Neural cell (in vitro differentiated cells): ENCODE measurements around the gene KCNH2. TPM values are rescaled to one million over a fixed set of nuclear protein-coding genes. Genes with fewer than 3 reads are reported as not detected.

Experiments
- H2AFZ ChIP-seq: fragments of 200-600, 300-800 bp; sonication (generic), shearing (Covaris generic); 2 replicates; pipeline ENCODE4 v1.6.0; 2014; ENCODE audit warnings: low read depth, mild to moderate bottlenecking, antibody characterized with exemption, low read length, moderate library complexity
- H3F3A ChIP-seq: fragments of 200-600 bp; shearing (Covaris generic); 2 replicates; pipeline ENCODE4 v1.6.1; 2016; ENCODE audit warnings: mild to moderate bottlenecking, moderate library complexity, mixed read lengths, antibody characterized with exemption, low read length; ENCODE audit not compliant: insufficient read depth, poor library complexity, severe bottlenecking
- H3K27ac ChIP-seq: fragments of 200-600, 300-800 bp; sonication (generic), shearing (Covaris generic); 2 replicates; pipeline ENCODE4 v1.5.1; 2014; ENCODE audit warnings: mild to moderate bottlenecking, low read length, moderate library complexity
- H3K27me3 ChIP-seq: fragments of 300-800, 200-600 bp; sonication (generic), shearing (Covaris generic); 2 replicates; pipeline ENCODE4 v1.6.0; 2014; ENCODE audit warnings: mild to moderate bottlenecking, low read depth, low read length, moderate library complexity; ENCODE audit not compliant: insufficient read depth
- H3K36me3 ChIP-seq: fragments of 300-800, 200-600 bp; sonication (generic), shearing (Covaris generic); 2 replicates; pipeline ENCODE4 v1.5.1; 2014; ENCODE audit warnings: mild to moderate bottlenecking, antibody characterized with exemption, low read length, moderate library complexity; ENCODE audit not compliant: insufficient read depth
- H3K4me2 ChIP-seq: fragments of 300-800, 200-600 bp; sonication (generic), shearing (Covaris generic); 2 replicates; pipeline ENCODE4 v1.6.0; 2014; ENCODE audit warnings: mild to moderate bottlenecking, low read length
- H3K4me3 ChIP-seq: fragments of 300-800, 200-600 bp; sonication (generic), shearing (Covaris generic); 2 replicates; pipeline ENCODE4 v1.5.1; 2014; ENCODE audit warnings: mild to moderate bottlenecking, low read length, moderate library complexity
- H3K79me2 ChIP-seq: fragments of 200-600 bp; shearing (Covaris generic); replicated peaks from 2 replicates; pipeline ENCODE4 v1.6.0; 2014; ENCODE audit warnings: mild to moderate bottlenecking, low read length, moderate library complexity; ENCODE audit not compliant: insufficient read depth
- H3K9ac ChIP-seq: fragments of 300-800, 200-600 bp; sonication (generic), shearing (Covaris generic); 2 replicates; pipeline ENCODE4 v1.6.1; 2016; ENCODE audit warnings: mild to moderate bottlenecking, low read length, mixed read lengths
- H3K9me2 ChIP-seq: fragments of 200-600 bp; shearing (Covaris generic); 2 replicates; pipeline ENCODE4 v1.6.1; 2016; ENCODE audit warnings: mild to moderate bottlenecking, low read length, mixed read lengths; ENCODE audit not compliant: insufficient read depth
- H3K9me3 ChIP-seq: fragments of 200-600, 300-800 bp; sonication (generic), shearing (Covaris generic); 2 replicates; pipeline ENCODE4 v1.6.1; 2016; ENCODE audit warnings: mild to moderate bottlenecking, mixed run types, low read length, moderate library complexity, mixed read lengths
- H4K20me1 ChIP-seq: fragments of 200-600 bp; shearing (Covaris generic); 2 replicates; pipeline ENCODE4 v1.6.1; 2016; ENCODE audit warnings: mild to moderate bottlenecking, mixed run types; ENCODE audit not compliant: insufficient read depth
- EP300 ChIP-seq: fragments of 450-650 bp; conservative IDR thresholded peaks from 2 replicates; pipeline ENCODE4 v1.6.1; 2014; ENCODE audit warnings: antibody characterized with exemption, mild to moderate bottlenecking, moderate library complexity; ENCODE audit not compliant: poor library complexity, severe bottlenecking
- EZH2 ChIP-seq: fragments of 200-600, 300-800 bp; shearing (Covaris generic), sonication (generic); IDR thresholded peaks from 2 replicates; pipeline ENCODE4 v1.6.1; 2014; ENCODE audit warnings: antibody characterized with exemption, low read length, borderline replicate concordance, mild to moderate bottlenecking; ENCODE audit not compliant: insufficient read depth, poor library complexity, severe bottlenecking
- MXI1 ChIP-seq: fragments of 450-650 bp; conservative IDR thresholded peaks from 2 replicates; pipeline ENCODE4 v1.6.1; 2014; ENCODE audit warnings: antibody characterized with exemption, mild to moderate bottlenecking; ENCODE audit not compliant: poor library complexity, severe bottlenecking
- POLR2AphosphoS5 ChIP-seq: IDR thresholded peaks from 2 replicates; pipeline ENCODE4 v1.6.1; 2012
- RAD21 ChIP-seq: fragments of 450-650 bp; conservative IDR thresholded peaks from 2 replicates; pipeline ENCODE4 v1.6.1; 2014; ENCODE audit warnings: antibody characterized with exemption, mild to moderate bottlenecking, moderate library complexity
- SMC3 ChIP-seq: fragments of 450-650 bp; conservative IDR thresholded peaks from 2 replicates; pipeline ENCODE4 v1.6.1; 2014; ENCODE audit warnings: antibody characterized with exemption, mild to moderate bottlenecking, moderate library complexity; ENCODE audit not compliant: poor library complexity
- TAF1 ChIP-seq: IDR thresholded peaks from 2 replicates; pipeline ENCODE4 v1.6.1; 2012; ENCODE audit warnings: low read depth
- polyA plus RNA-seq: library from polyadenylated mRNA; depleted of rRNA; stranded (reverse); fragments of >200 nt; gene quantifications from 2 replicates; pipeline ENCODE4 v1.2.3, GENCODE V29; 2014
- TF ChIP-seq, protein P1 (sequence below): fragments of 450-650 bp; IDR thresholded peaks from 2 replicates; pipeline ENCODE4 v1.5.1; 2014; ENCODE audit warnings: antibody characterized with exemption, mild to moderate bottlenecking, moderate library complexity; ENCODE audit not compliant: poor library complexity, severe bottlenecking
- TF ChIP-seq, protein P2 (sequence below): IDR thresholded peaks from 2 replicates; pipeline ENCODE4 v1.6.1; 2012; ENCODE audit warnings: borderline replicate concordance

The KCNH2 gene
- polyA plus RNA-seq, 1 donor from 2014 or later: 24.4 TPM

DNA sequence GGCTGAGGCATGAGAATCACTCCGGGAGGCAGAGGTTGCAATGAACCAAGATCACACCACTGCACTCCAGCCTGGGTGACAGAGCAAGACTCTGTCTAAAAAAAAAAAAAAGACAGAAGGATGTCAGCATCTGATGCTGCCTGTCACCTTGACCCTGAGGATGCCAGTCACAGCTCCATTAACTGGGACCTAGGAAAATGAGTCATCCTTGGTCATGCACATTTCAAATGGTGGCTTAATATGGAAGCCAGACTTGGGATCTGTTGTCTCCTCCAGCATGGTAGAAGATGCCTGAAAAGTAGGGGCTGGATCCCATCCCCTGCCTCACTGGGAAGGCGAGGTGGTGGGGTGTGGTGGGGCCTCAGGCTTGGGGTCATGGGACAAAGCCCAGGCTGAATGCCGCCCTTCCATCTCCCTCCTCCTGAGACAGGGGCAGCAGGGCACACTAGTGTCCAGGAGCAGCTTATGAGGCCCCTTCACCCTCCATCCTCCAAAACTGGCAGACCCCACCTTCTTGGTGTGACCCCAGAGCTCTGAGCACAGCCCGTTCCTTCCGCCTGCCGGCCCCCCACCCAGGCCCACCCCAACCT, 14.0 kb upstream of the KCNH2 start:
- Histone ChIP-seq H2AFZ (no peak overlapping the region), H3K79me2 (no peaks in the 10 kb centered on the region), H3K9me3 (no peaks in the 10 kb centered on the region), H4K20me1 (no peaks in the 10 kb centered on the region), H3K9ac (no peak overlapping the region), H3K4me3 (no peak overlapping the region), H3K27ac (no peak overlapping the region), H3F3A (no peaks in the 10 kb centered on the region), H3K4me2 (no peak overlapping the region), H3K27me3 (no peaks in the 10 kb centered on the region), H3K36me3 (no peaks in the 10 kb centered on the region), H3K9me2 (no peaks in the 10 kb centered on the region)
- TF ChIP-seq TAF1: no peak
- no peak for TF ChIP-seq SMC3
- no peak for TF ChIP-seq POLR2AphosphoS5
- TF ChIP-seq RAD21: no peak
- TF ChIP-seq, protein P1, sequence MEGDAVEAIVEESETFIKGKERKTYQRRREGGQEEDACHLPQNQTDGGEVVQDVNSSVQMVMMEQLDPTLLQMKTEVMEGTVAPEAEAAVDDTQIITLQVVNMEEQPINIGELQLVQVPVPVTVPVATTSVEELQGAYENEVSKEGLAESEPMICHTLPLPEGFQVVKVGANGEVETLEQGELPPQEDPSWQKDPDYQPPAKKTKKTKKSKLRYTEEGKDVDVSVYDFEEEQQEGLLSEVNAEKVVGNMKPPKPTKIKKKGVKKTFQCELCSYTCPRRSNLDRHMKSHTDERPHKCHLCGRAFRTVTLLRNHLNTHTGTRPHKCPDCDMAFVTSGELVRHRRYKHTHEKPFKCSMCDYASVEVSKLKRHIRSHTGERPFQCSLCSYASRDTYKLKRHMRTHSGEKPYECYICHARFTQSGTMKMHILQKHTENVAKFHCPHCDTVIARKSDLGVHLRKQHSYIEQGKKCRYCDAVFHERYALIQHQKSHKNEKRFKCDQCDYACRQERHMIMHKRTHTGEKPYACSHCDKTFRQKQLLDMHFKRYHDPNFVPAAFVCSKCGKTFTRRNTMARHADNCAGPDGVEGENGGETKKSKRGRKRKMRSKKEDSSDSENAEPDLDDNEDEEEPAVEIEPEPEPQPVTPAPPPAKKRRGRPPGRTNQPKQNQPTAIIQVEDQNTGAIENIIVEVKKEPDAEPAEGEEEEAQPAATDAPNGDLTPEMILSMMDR: no peak
- TF ChIP-seq EZH2: no peak
- TF ChIP-seq EP300: no peak
- TF ChIP-seq MXI1: no peak
- TF ChIP-seq, protein P2, sequence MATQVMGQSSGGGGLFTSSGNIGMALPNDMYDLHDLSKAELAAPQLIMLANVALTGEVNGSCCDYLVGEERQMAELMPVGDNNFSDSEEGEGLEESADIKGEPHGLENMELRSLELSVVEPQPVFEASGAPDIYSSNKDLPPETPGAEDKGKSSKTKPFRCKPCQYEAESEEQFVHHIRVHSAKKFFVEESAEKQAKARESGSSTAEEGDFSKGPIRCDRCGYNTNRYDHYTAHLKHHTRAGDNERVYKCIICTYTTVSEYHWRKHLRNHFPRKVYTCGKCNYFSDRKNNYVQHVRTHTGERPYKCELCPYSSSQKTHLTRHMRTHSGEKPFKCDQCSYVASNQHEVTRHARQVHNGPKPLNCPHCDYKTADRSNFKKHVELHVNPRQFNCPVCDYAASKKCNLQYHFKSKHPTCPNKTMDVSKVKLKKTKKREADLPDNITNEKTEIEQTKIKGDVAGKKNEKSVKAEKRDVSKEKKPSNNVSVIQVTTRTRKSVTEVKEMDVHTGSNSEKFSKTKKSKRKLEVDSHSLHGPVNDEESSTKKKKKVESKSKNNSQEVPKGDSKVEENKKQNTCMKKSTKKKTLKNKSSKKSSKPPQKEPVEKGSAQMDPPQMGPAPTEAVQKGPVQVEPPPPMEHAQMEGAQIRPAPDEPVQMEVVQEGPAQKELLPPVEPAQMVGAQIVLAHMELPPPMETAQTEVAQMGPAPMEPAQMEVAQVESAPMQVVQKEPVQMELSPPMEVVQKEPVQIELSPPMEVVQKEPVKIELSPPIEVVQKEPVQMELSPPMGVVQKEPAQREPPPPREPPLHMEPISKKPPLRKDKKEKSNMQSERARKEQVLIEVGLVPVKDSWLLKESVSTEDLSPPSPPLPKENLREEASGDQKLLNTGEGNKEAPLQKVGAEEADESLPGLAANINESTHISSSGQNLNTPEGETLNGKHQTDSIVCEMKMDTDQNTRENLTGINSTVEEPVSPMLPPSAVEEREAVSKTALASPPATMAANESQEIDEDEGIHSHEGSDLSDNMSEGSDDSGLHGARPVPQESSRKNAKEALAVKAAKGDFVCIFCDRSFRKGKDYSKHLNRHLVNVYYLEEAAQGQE: no peak

DNA sequence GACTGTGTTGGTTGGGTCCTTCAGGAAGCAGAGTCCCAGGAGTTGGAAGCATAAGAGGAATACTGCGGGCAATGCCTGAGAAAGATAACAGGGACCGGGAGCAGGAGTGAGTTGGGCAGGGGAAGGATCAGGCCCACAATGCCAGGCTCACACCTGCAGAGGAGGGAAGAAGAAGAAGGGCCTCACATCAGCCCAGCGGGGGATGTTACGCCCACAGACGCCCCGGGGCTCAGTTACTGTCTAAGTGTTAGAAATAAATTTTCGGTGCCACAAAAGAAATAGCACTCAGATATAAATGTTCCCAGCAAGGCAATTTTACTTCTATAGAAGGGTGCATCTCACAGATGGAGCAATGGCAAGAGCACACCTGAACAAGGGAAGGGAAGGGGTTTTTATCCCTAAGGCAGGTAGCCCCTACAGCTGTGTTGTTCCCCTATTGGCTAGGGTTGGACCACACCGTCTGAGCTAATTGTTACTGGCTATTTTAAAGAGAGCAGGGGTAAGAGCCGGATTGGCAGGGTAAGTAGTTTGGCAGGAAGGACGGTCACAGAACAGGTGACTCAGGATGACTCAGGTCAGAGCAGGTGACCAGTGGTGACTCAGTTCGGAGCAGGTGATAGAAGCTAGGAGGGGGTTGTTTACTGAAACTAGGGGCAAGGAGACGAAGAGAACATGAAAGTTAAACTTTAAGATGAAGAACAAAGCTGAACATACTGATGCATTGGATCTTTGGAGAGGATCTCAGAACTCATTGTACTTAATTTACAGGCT, 12.5 kb upstream of the KCNH2 start, which contains the start of gene NOS3:
Gene NOS3 (plus strand): TSS at position 602 of the 771 bp plus-strand sequence. CDS start 2,787 bp downstream, outside the sequence.
- Histone ChIP-seq H3K27ac (no peak within 1 kb of the TSS), H4K20me1 (no peaks in the 10 kb centered on the region), H3K36me3 (no peaks in the 10 kb centered on the region), H3K9me3 (no peaks in the 10 kb centered on the region), H3K27me3 (no peaks in the 10 kb centered on the region), H3K79me2 (no peaks in the 10 kb centered on the region), H2AFZ (no peak within 1 kb of the TSS), H3K9ac (no peak within 1 kb of the TSS), H3F3A (no peaks in the 10 kb centered on the region), H3K4me3 (no peak within 1 kb of the TSS), H3K4me2 (no peak within 1 kb of the TSS), H3K9me2 (no peaks in the 10 kb centered on the region)
- TF ChIP-seq, protein P2: no peak
- no peak for TF ChIP-seq TAF1
- TF ChIP-seq, protein P1: no peak
- TF ChIP-seq POLR2AphosphoS5: no peak
- no peak for TF ChIP-seq SMC3
- TF ChIP-seq EP300: no peak
- TF ChIP-seq RAD21: no peak
- TF ChIP-seq MXI1: no peak
- no peak for TF ChIP-seq EZH2
